ENCODE data around the gene WNT2B.

- no peak for TF ChIP-seq POLR2AphosphoS5 (IDR thresholded peaks at IDR 0.05; ENCODE audit: borderline replicate concordance, low read depth, low read length)
- no peak for TF ChIP-seq EZH2 (IDR thresholded peaks at IDR 0.05)
Observed at GRCh38 chr1:112563341-112563740, 54.6 kb downstream of the WNT2B start.

Data from SK-N-MC (cell line).